HG02798 (cell line): Measurements from ENCODE around the gene NYAP2.

Experiments used
- ATAC-seq: cut with Tn5 transposase; IDR thresholded peaks from one replicate; pipeline ENCODE4 v1.9.1; 2021; ENCODE audit warnings: mild to moderate bottlenecking; ENCODE audit not compliant: unreplicated experiment, poor library complexity

NYAP2 gene

GRCh38 chr2:225425284-225425683 is 25.8 kb downstream of the NYAP2 start:
- no peak for ATAC-seq

- no peak for ATAC-seq
Observed at GRCh38 chr2:225428360-225428759, 28.9 kb downstream of the NYAP2 start.

- no peak for ATAC-seq
Observed at GRCh38 chr2:225429717-225430116, 30.2 kb downstream of the NYAP2 start.

- ATAC-seq = no peak
Observed at GRCh38 chr2:225431105-225431863, 31.8 kb downstream of the NYAP2 start.

GRCh38 chr2:225434014-225434413 is 34.5 kb downstream of the NYAP2 start:
- no peak for ATAC-seq

GRCh38 chr2:225437319-225437718 is 37.8 kb downstream of the NYAP2 start:
- no peak for ATAC-seq

- no peak for ATAC-seq
Observed at GRCh38 chr2:225438248-225438647, 38.7 kb downstream of the NYAP2 start.

GRCh38 chr2:225452677-225453076 is 53.2 kb downstream of the NYAP2 start:
- ATAC-seq = no peak

- no peak for ATAC-seq
Observed at GRCh38 chr2:225454412-225454811, 54.9 kb downstream of the NYAP2 start.

- no peak for ATAC-seq
Observed at GRCh38 chr2:225456619-225457260, 57.2 kb downstream of the NYAP2 start.

GRCh38 chr2:225457482-225457881 is 58.0 kb downstream of the NYAP2 start:
- ATAC-seq = no peak

GRCh38 chr2:225458431-225459117 is 59.1 kb downstream of the NYAP2 start:
- ATAC-seq = peak; percentile 55

- ATAC-seq = no peak
Observed at GRCh38 chr2:225462417-225462816, 62.9 kb downstream of the NYAP2 start.

- no peak for ATAC-seq
Observed at GRCh38 chr2:225462945-225463344, 63.4 kb downstream of the NYAP2 start.

- ATAC-seq = no peak
Observed at GRCh38 chr2:225463449-225463848, 63.9 kb downstream of the NYAP2 start.

GRCh38 chr2:225464346-225465025 is 65.0 kb downstream of the NYAP2 start:
- peak; percentile 76 for ATAC-seq

GRCh38 chr2:225465827-225466226 is 66.3 kb downstream of the NYAP2 start:
- no peak for ATAC-seq

GRCh38 chr2:225466891-225467604 is 67.5 kb downstream of the NYAP2 start:
- no peak for ATAC-seq

GRCh38 chr2:225468131-225468530 is 68.6 kb downstream of the NYAP2 start:
- ATAC-seq = no peak

GRCh38 chr2:225471039-225471438 is 71.5 kb downstream of the NYAP2 start:
- no peak for ATAC-seq
